Suprapubic skin (tissue), 4 donors: ENCODE data around the gene REEP6. TPM values are rescaled to one million over a fixed set of nuclear protein-coding genes. Genes with fewer than 3 reads are reported as not detected.

Experiments used
- DNase-seq, 2 donors: peaks; one replicate each; pipeline ENCODE4 v3.0.0-alpha.2; 2019; ENCODE audit warnings: low spot score in 2 of 2
- H3K27ac ChIP-seq: fragments of 200-600 bp; sonication (generic); one replicate; pipeline ENCODE4 v1.5.1; 2019
- H3K27me3 ChIP-seq: fragments of 200-600 bp; sonication (generic); one replicate; pipeline ENCODE4 v1.5.1; 2019
- H3K36me3 ChIP-seq: fragments of 200-600 bp; sonication (generic); one replicate; pipeline ENCODE4 v1.5.1; 2019
- H3K4me1 ChIP-seq: fragments of 200-600 bp; sonication (generic); one replicate; pipeline ENCODE4 v1.5.1; 2019
- H3K4me3 ChIP-seq: fragments of 200-600 bp; sonication (generic); one replicate; pipeline ENCODE4 v1.5.1; 2019; ENCODE audit warnings: mild to moderate bottlenecking
- H3K9me3 ChIP-seq: fragments of 200-600 bp; sonication (generic); one replicate; pipeline ENCODE4 v1.5.1; 2019
- CTCF ChIP-seq, 2 donors: fragments of 200-600 bp in 1 of 2; fragments of 450-650 bp in 1 of 2; sonication (generic) in 1 of 2; IDR thresholded peaks; one replicate each; pipeline ENCODE4 v1.5.1; 2016 to 2019; ENCODE audit warnings: antibody characterized with exemption in 2 of 2, mild to moderate bottlenecking in 1 of 2, moderate library complexity in 1 of 2
- EP300 ChIP-seq: sonication (generic); formaldehyde crosslinking; IDR thresholded peaks from one replicate; pipeline ENCODE4 v1.6.1; 2017; ENCODE audit warnings: antibody characterized with exemption
- POLR2A ChIP-seq, 2 donors: fragments of 450-650 bp; IDR thresholded peaks; one replicate each; pipeline ENCODE4 v1.6.1; 2017; ENCODE audit warnings: antibody characterized with exemption in 2 of 2, mild to moderate bottlenecking in 2 of 2, moderate library complexity in 2 of 2
- POLR2AphosphoS5 ChIP-seq, 3 donors: sonication (generic); formaldehyde crosslinking; IDR thresholded peaks; one replicate each; pipeline ENCODE4 v1.6.1; 2017; ENCODE audit warnings: antibody characterized with exemption in 3 of 3
- WGBS: methylation state at CpG from one replicate; pipeline ENCODE4 v1.1.5; 2018; 5-methylcytosine and 5-hydroxymethylcytosine counted together
- total RNA-seq, 4 donors: library from RNA; depleted of rRNA; stranded (reverse); fragments of >200 nt; gene quantifications; one replicate each; pipeline ENCODE4 v1.1.0, GENCODE V29; 2016

REEP6 gene
- 10 to 100 TPM in 1 of 4 donors, 1 to 10 TPM in 3; 3.2 to 11.8 (median 8.1) TPM for total RNA-seq

GRCh38 chr19:1491114-1491848 is at the start of gene REEP6:
TSS of gene REEP6 (plus strand) at chr19:1491181. CDS start at chr19:1491270, 89 bp downstream.
- 17% methylated on average over 15 of the region's 73 CpGs for WGBS
- no peaks in the 10 kb centered on the region for H3K9me3 ChIP-seq
- H3K36me3 ChIP-seq: no peaks in the 10 kb centered on the region
- H3K27me3 ChIP-seq: peaks cover 2% of the 10 kb centered on the region
- no peak for DNase-seq
- peaks cover 25% of the 10 kb centered on the region for H3K4me1 ChIP-seq
- peak within 1 kb of the TSS; percentile 42 for H3K27ac ChIP-seq
- peak within 1 kb of the TSS; percentile 59 for H3K4me3 ChIP-seq
- TF ChIP-seq POLR2AphosphoS5 (IDR thresholded peaks at IDR 0.05) (no peak), POLR2A (IDR thresholded peaks at IDR 0.05) (no peak), EP300 (no peak), CTCF (IDR thresholded peaks at IDR 0.05) (no peak)

- H3K9me3 ChIP-seq: no peaks in the 10 kb centered on the region
- H3K27ac ChIP-seq: no peak overlapping the region
- H3K27me3 ChIP-seq: peaks cover 17% of the 10 kb centered on the region
- peaks cover 57% of the 10 kb centered on the region for H3K4me1 ChIP-seq
- WGBS: 81% methylated on average over 18 of the region's 25 CpGs
- no peak for DNase-seq
- no peak overlapping the region for H3K4me3 ChIP-seq
- peaks cover 32% of the 10 kb centered on the region for H3K36me3 ChIP-seq
- TF ChIP-seq POLR2A (IDR thresholded peaks at IDR 0.05) (no peak), EP300 (no peak), POLR2AphosphoS5 (IDR thresholded peaks at IDR 0.05) (no peak), CTCF (IDR thresholded peaks at IDR 0.05) (no peak)
Measured at GRCh38 chr19:1441677-1442438, 49.1 kb upstream of the REEP6 start.

- Histone ChIP-seq H3K27ac (no peak overlapping the region), H3K36me3 (peaks cover 22% of the 10 kb centered on the region), H3K4me1 (peaks cover 43% of the 10 kb centered on the region), H3K9me3 (no peaks in the 10 kb centered on the region), H3K4me3 (peak overlapping the region; percentile 45), H3K27me3 (peaks cover 52% of the 10 kb centered on the region)
- 1% methylated on average over 50 of the region's 70 CpGs for WGBS
- TF ChIP-seq POLR2AphosphoS5 (IDR thresholded peaks at IDR 0.05): no peak
- TF ChIP-seq CTCF (IDR thresholded peaks at IDR 0.05): peak; percentile 79 to 99
- no peak for TF ChIP-seq EP300
- TF ChIP-seq POLR2A (IDR thresholded peaks at IDR 0.05): no peak
- no peak for DNase-seq
Measured at GRCh38 chr19:1445185-1445931, 45.6 kb upstream of the REEP6 start.

- peaks cover 60% of the 10 kb centered on the region for H3K27me3 ChIP-seq
- no CpG with 5 or more reads among the region's 99 CpGs for WGBS
- H3K36me3 ChIP-seq: peaks cover 15% of the 10 kb centered on the region
- H3K4me3 ChIP-seq: peak overlapping the region; percentile 45
- H3K4me1 ChIP-seq: peaks cover 35% of the 10 kb centered on the region
- TF ChIP-seq CTCF (IDR thresholded peaks at IDR 0.05): no peak
- TF ChIP-seq EP300: no peak
- no peak for TF ChIP-seq POLR2AphosphoS5 (IDR thresholded peaks at IDR 0.05)
- TF ChIP-seq POLR2A (IDR thresholded peaks at IDR 0.05): no peak
- no peaks in the 10 kb centered on the region for H3K9me3 ChIP-seq
- H3K27ac ChIP-seq: no peak overlapping the region
- no peak for DNase-seq
Measured at GRCh38 chr19:1445932-1446712, 44.9 kb upstream of the REEP6 start.
